Measurements from ENCODE around the gene DAAM2.

Gene DAAM2

GRCh38 chr6:39824030-39824926 lies 32.1 kb downstream of the DAAM2 start:
- H3K4me3 ChIP-seq (ENCODE audit: low read depth, low read length) = no peak overlapping the region
- TF ChIP-seq CTCF (IDR thresholded peaks at IDR 0.05; ENCODE audit: low read depth, low read length, missing control alignments) = no peak
- in situ Hi-C loops (cut with HindIII; ENCODE audit: low sequenced_read_pairs) = no loop called here
- no peak for DNase-seq (ENCODE audit: low read depth)

GRCh38 chr6:39829331-39829730 lies 37.2 kb downstream of the DAAM2 start:
- no peak overlapping the region for H3K4me3 ChIP-seq (ENCODE audit: low read depth, low read length)
- in situ Hi-C loops (cut with HindIII; ENCODE audit: low sequenced_read_pairs) = no loop called here
- DNase-seq (ENCODE audit: low read depth) = no peak
- TF ChIP-seq CTCF (IDR thresholded peaks at IDR 0.05; ENCODE audit: low read depth, low read length, missing control alignments) = no peak

GRCh38 chr6:39830444-39830843 lies 38.3 kb downstream of the DAAM2 start:
- in situ Hi-C loops (cut with HindIII; ENCODE audit: low sequenced_read_pairs) = no loop called here
- no peak for DNase-seq (ENCODE audit: low read depth)
- no peak overlapping the region for H3K4me3 ChIP-seq (ENCODE audit: low read depth, low read length)
- no peak for TF ChIP-seq CTCF (IDR thresholded peaks at IDR 0.05; ENCODE audit: low read depth, low read length, missing control alignments)

DNA sequence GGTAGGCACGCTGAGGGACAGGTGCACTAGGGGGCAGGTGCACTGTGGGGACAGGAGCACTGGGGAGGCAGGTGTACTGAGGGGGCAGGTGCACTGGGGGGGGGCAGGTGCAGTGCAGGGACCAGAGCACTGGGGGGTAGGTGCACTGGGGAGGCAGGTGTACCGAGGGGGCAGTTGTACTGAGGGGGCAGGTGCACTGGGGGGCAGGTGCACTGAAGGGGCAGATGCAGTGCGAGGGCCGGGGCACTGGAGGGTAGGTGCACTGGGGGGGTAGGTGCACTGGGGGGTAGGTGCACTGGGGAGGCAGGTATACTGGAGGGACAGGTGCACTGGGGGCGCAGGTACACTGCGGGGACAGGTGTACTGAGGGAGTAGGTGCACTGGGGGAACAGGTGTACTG lies 39.5 kb downstream of the DAAM2 start:
- no peak for DNase-seq (ENCODE audit: low read depth)
- no peak overlapping the region for H3K4me3 ChIP-seq (ENCODE audit: low read depth, low read length)
- TF ChIP-seq CTCF (IDR thresholded peaks at IDR 0.05; ENCODE audit: low read depth, low read length, missing control alignments) = no peak
- in situ Hi-C loops (cut with HindIII; ENCODE audit: low sequenced_read_pairs) = no loop called here

GRCh38 chr6:39834278-39834677 lies 42.1 kb downstream of the DAAM2 start:
- in situ Hi-C loops (cut with HindIII; ENCODE audit: low sequenced_read_pairs) = no loop called here
- DNase-seq (ENCODE audit: low read depth) = no peak
- no peak for TF ChIP-seq CTCF (IDR thresholded peaks at IDR 0.05; ENCODE audit: low read depth, low read length, missing control alignments)

DNA sequence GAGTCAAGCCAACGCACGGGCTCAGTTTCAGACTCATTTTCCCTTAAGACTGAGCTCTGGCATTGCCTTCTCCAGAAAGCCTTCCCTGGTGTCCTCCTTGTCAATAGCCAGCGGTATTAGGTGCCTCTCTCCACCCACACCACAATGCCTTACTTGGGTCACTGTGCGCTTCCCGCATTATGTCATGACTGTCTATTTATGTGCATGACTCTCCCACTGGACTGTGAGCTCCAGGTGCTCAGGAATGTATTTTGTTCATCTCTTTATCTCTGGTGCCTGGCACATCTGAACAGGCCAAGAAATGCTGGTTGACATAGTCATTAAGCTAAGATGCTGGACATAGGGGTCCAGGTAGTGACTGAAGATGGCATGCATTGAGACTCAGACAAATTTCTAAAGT lies 42.7 kb downstream of the DAAM2 start:
- no peak overlapping the region for H3K4me3 ChIP-seq (ENCODE audit: low read depth, low read length)
- no peak for TF ChIP-seq CTCF (IDR thresholded peaks at IDR 0.05; ENCODE audit: low read depth, low read length, missing control alignments)
- DNase-seq (ENCODE audit: low read depth) = no peak
- in situ Hi-C loops (cut with HindIII; ENCODE audit: low sequenced_read_pairs) = no loop called here

More at GRCh38 chr6:39834278-39834677, 42.1 kb downstream of the DAAM2 start:
- H3K4me3 ChIP-seq (ENCODE audit: low read depth, low read length) = no peak overlapping the region

Data from astrocyte of the cerebellum (primary cell).